ENCODE results near the gene CADM2. TPM values are rescaled to one million over a fixed set of nuclear protein-coding genes. Genes with fewer than 3 reads are reported as not detected.

Gene CADM2
- total RNA-seq, 1 donor from 2014 or later, result 1.2 TPM

DNA sequence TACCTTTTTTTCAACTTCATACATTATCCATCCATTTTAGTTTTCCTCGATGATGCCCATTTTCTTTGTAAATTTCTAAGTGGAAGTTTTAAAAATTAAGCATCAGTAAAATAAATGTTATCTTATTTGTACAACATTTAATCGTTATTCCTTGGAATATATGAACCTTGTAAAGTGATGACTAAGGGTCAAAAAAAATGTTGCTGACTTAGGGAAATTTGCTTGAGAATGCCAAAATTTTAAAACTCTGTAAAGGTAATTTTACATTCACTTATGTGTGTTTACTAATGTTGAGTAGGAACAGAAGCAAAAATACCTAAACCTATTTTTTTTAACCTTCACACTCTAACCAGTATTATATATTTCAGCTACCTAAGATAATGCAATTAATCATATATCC, 1115.0 kb downstream of the CADM2 start:
- intact Hi-C loops (cut with DNase I), result no loop called here
- DNase-seq (no peak), ATAC-seq (ENCODE audit: poor library complexity) (no peak)

GRCh38 chr3:86087160-86087871, 1128.5 kb downstream of the CADM2 start:
- DNase-seq, result no peak
- intact Hi-C loops (cut with DNase I), result no loop called here
- ATAC-seq (ENCODE audit: poor library complexity), result no peak

DNA sequence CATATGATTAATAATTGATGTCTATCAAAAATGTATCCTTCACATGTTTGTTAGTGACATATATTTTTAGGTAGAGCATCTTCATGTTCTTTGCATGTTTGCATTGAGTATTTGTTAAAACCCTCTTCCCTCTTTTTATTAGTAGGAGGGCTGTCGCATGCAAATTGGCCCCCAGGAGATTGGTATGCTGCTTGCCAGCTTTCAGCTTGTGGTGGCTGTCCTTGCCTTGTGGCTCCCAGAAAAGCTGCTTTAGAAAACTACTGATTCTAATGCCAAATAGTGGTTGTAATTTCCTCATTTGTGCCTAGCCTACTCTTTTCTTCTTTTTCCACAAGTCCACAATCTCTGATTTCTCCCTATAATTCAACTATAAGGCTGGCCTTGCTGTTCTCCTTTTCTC, 1145.4 kb downstream of the CADM2 start:
- intact Hi-C loops (cut with DNase I), result no loop called here
- ATAC-seq (ENCODE audit: poor library complexity) (no peak), DNase-seq (no peak)

DNA sequence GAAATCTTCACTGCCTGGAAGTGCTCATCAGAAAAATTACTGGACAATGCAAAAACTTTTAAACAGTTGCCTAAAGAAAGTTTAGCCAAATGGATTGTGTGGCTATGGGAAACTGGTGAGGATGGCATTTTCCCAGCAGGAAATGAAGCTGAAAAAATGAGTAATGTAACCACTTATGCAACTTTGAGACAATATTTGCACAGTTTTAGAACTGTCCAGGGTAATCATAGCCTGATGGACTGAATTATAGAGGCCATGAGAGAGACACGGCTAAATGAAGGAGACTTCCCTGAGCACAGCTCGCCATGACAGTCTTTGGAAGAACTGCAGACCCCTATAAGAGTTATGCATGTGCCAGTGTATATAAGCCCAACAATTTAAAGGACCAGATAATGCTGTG, 1150.6 kb downstream of the CADM2 start:
- ATAC-seq (ENCODE audit: poor library complexity) (no peak), DNase-seq (no peak)
- intact Hi-C loops (cut with DNase I), result no loop called here

Small RNA genes within 50 kb of the gene (microRNA-seq; reads per million reads assigned to microRNA genes)
- gene MIR5688, result not detected

Measured in Right ventricle myocardium superior (tissue), 1 donor.